Measurements from ENCODE around the gene DENND1A.

The DENND1A gene

GRCh38 chr9:123453076-123453667, 476.8 kb downstream of the DENND1A start:
- ChIA-PET CTCF (no interaction called here), POLR2A (no interaction called here)
- no peak for DNase-seq (ENCODE audit: extremely low spot score)
- TF ChIP-seq, protein P1, sequence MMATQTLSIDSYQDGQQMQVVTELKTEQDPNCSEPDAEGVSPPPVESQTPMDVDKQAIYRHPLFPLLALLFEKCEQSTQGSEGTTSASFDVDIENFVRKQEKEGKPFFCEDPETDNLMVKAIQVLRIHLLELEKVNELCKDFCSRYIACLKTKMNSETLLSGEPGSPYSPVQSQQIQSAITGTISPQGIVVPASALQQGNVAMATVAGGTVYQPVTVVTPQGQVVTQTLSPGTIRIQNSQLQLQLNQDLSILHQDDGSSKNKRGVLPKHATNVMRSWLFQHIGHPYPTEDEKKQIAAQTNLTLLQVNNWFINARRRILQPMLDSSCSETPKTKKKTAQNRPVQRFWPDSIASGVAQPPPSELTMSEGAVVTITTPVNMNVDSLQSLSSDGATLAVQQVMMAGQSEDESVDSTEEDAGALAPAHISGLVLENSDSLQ (IDR thresholded peaks at IDR 0.05): no peak
- no peak for TF ChIP-seq ELF4 (IDR thresholded peaks at IDR 0.05)
- TF ChIP-seq FOXA1 (IDR thresholded peaks at IDR 0.05): no peak
- no peak for TF ChIP-seq CTBP1 (IDR thresholded peaks at IDR 0.05; ENCODE audit: borderline replicate concordance)
- TF ChIP-seq SUZ12 (IDR thresholded peaks at IDR 0.05): no peak
- no peak for TF ChIP-seq HDGF (IDR thresholded peaks at IDR 0.05; ENCODE audit: borderline replicate concordance)

DNA sequence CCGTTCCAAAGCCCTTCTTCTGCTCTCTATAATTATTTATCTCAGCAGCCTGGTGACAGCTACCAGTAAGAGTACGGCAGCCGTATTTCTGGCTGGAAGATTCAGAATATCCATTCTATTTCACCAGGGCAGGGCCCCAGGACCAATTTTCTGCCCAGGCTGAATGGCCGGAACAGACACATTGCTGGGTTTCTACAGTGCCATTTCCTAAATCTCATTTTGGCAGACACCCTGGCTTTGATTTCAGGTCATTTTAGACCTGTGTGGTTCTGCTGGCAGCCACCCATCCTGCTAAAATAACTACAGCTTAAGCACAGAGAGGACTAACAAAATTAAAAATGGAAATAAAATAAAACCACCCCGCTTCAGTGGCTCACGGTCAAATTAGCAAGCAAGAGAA, 478.9 kb downstream of the DENND1A start:
- CTCF ChIA-PET: no interaction called here
- DNase-seq (ENCODE audit: extremely low spot score): no peak
- TF ChIP-seq LEF1 (IDR thresholded peaks at IDR 0.05; ENCODE audit: borderline replicate concordance) (no peak), TARDBP (IDR thresholded peaks at IDR 0.05) (no peak), FOXA1 (IDR thresholded peaks at IDR 0.05) (no peak), ELF4 (IDR thresholded peaks at IDR 0.05) (no peak)
- POLR2A ChIA-PET: no interaction called here

GRCh38 chr9:123450098-123450770, 479.7 kb downstream of the DENND1A start:
- POLR2A ChIA-PET: no interaction called here
- no peak for TF ChIP-seq ELF4 (IDR thresholded peaks at IDR 0.05)
- TF ChIP-seq LEF1 (IDR thresholded peaks at IDR 0.05; ENCODE audit: borderline replicate concordance): no peak
- TF ChIP-seq ARNT (IDR thresholded peaks at IDR 0.05): no peak
- no peak for TF ChIP-seq FOXM1 (IDR thresholded peaks at IDR 0.05; ENCODE audit: borderline replicate concordance)
- TF ChIP-seq L3MBTL2 (conservative IDR thresholded peaks at IDR 0.05): no peak
- TF ChIP-seq HDGF (IDR thresholded peaks at IDR 0.05; ENCODE audit: borderline replicate concordance): no peak
- no peak for TF ChIP-seq FOXK2 (IDR thresholded peaks at IDR 0.05)
- no peak for TF ChIP-seq TARDBP (IDR thresholded peaks at IDR 0.05)
- TF ChIP-seq ZNF384 (IDR thresholded peaks at IDR 0.05): no peak
- TF ChIP-seq BHLHE40 (IDR thresholded peaks at IDR 0.05; ENCODE audit: borderline replicate concordance): no peak
- TF ChIP-seq CTBP1 (IDR thresholded peaks at IDR 0.05; ENCODE audit: borderline replicate concordance): no peak
- TF ChIP-seq, protein P1 (IDR thresholded peaks at IDR 0.05): no peak
- no peak for TF ChIP-seq SUZ12 (IDR thresholded peaks at IDR 0.05)
- no peak for TF ChIP-seq NFRKB (IDR thresholded peaks at IDR 0.05)
- no peak for TF ChIP-seq FOXA1 (IDR thresholded peaks at IDR 0.05)
- TF ChIP-seq SP1 (IDR thresholded peaks at IDR 0.05): no peak
- CTCF ChIA-PET: interaction anchor here (0.7 kb wide), 1 partner anchor 10 kb away, joined by 4 read pairs; no protein-coding TSS in a partner anchor
- DNase-seq (ENCODE audit: extremely low spot score): no peak

- TF ChIP-seq LEF1 (IDR thresholded peaks at IDR 0.05; ENCODE audit: borderline replicate concordance) (no peak), FOXK2 (IDR thresholded peaks at IDR 0.05) (no peak), BHLHE40 (IDR thresholded peaks at IDR 0.05; ENCODE audit: borderline replicate concordance) (no peak), FOXM1 (IDR thresholded peaks at IDR 0.05; ENCODE audit: borderline replicate concordance) (no peak), L3MBTL2 (conservative IDR thresholded peaks at IDR 0.05) (no peak), ARNT (IDR thresholded peaks at IDR 0.05) (no peak), FOXA1 (IDR thresholded peaks at IDR 0.05) (no peak), SUZ12 (IDR thresholded peaks at IDR 0.05) (no peak), TARDBP (IDR thresholded peaks at IDR 0.05) (no peak), NFRKB (IDR thresholded peaks at IDR 0.05) (no peak), HDGF (IDR thresholded peaks at IDR 0.05; ENCODE audit: borderline replicate concordance) (no peak)
- TF ChIP-seq, protein P1 (IDR thresholded peaks at IDR 0.05): no peak
- DNase-seq (ENCODE audit: extremely low spot score): no peak
- ChIA-PET CTCF (interaction anchor here (0.9 kb wide), 1 partner anchor 12 kb away, joined by 4 read pairs; no protein-coding TSS in a partner anchor), POLR2A (no interaction called here)
Measured at GRCh38 chr9:123447934-123448646, 481.8 kb downstream of the DENND1A start.

- no peak for TF ChIP-seq LEF1 (IDR thresholded peaks at IDR 0.05; ENCODE audit: borderline replicate concordance)
- TF ChIP-seq ELF4 (IDR thresholded peaks at IDR 0.05): no peak
- no peak for TF ChIP-seq L3MBTL2 (conservative IDR thresholded peaks at IDR 0.05)
- TF ChIP-seq FOXK2 (IDR thresholded peaks at IDR 0.05): no peak
- no peak for TF ChIP-seq ARNT (IDR thresholded peaks at IDR 0.05)
- TF ChIP-seq FOXM1 (IDR thresholded peaks at IDR 0.05; ENCODE audit: borderline replicate concordance): no peak
- no peak for TF ChIP-seq HDGF (IDR thresholded peaks at IDR 0.05; ENCODE audit: borderline replicate concordance)
- TF ChIP-seq, protein P1 (IDR thresholded peaks at IDR 0.05): no peak
- no peak for TF ChIP-seq NFRKB (IDR thresholded peaks at IDR 0.05)
- DNase-seq (ENCODE audit: extremely low spot score): no peak
- ChIA-PET POLR2A (no interaction called here), CTCF (no interaction called here)
Measured at GRCh38 chr9:123445981-123446610, 483.8 kb downstream of the DENND1A start.

Data from HEK293T (cell line).